ENCODE data around the gene CAPN5. TPM values are rescaled to one million over a fixed set of nuclear protein-coding genes. Genes with fewer than 3 reads are reported as not detected.

Gene CAPN5
- total RNA-seq, 1 donor from 2014 or later = 0.71 TPM

- intact Hi-C loops (cut with micrococcal nuclease) = no loop called here
- H3K9me3 Mint-ChIP-seq = peaks cover 5% of the 10 kb centered on the region
- no peak for TF ChIP-seq CTCF (IDR thresholded peaks at IDR 0.05)
- ChIA-PET CTCF (no interaction called here), POLR2A (no interaction called here)
- no peak for DNase-seq
- peaks cover 8% of the 10 kb centered on the region for H3K4me1 Mint-ChIP-seq
- no peaks in the 10 kb centered on the region for H3K36me3 Mint-ChIP-seq (ENCODE audit: low read depth)
- H3K27ac Mint-ChIP-seq = no peak overlapping the region
- ATAC-seq (ENCODE audit: low read depth) = no peak
- H3K27me3 Mint-ChIP-seq = peaks cover 19% of the 10 kb centered on the region
- H3K4me3 Mint-ChIP-seq = no peak overlapping the region
Observed at GRCh38 chr11:77138106-77138649, 71.4 kb downstream of the CAPN5 start.

DNA sequence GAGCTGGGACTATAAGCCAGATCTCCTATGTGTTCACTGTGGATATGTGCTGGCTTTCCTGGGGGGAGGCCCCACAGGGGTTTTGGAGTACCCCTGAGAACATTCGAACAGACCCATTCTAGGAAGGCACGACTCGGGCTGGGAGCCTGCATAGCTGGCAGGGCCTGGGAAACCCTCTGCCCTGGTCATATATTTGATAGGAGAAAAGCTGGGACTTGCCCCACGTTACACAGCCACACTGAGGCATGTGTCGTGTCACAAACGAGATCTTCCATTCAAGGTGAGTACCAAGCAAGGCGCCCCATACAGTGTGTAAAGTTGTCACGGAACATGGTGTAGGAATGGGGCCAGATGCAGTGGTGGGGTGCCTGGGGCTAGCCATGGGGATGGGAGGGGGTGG is 72.4 kb downstream of the CAPN5 start:
- peaks cover 19% of the 10 kb centered on the region for H3K27me3 Mint-ChIP-seq
- DNase-seq (no peak), ATAC-seq (ENCODE audit: low read depth) (no peak)
- intact Hi-C loops (cut with micrococcal nuclease) = no loop called here
- CTCF ChIA-PET = no interaction called here
- POLR2A ChIA-PET = no interaction called here
- H3K36me3 Mint-ChIP-seq (ENCODE audit: low read depth) = no peaks in the 10 kb centered on the region
- H3K9me3 Mint-ChIP-seq = no peaks in the 10 kb centered on the region
- H3K27ac Mint-ChIP-seq = no peak overlapping the region
- no peak for TF ChIP-seq CTCF (IDR thresholded peaks at IDR 0.05)
- no peak overlapping the region for H3K4me3 Mint-ChIP-seq
- H3K4me1 Mint-ChIP-seq = peaks cover 8% of the 10 kb centered on the region

DNA sequence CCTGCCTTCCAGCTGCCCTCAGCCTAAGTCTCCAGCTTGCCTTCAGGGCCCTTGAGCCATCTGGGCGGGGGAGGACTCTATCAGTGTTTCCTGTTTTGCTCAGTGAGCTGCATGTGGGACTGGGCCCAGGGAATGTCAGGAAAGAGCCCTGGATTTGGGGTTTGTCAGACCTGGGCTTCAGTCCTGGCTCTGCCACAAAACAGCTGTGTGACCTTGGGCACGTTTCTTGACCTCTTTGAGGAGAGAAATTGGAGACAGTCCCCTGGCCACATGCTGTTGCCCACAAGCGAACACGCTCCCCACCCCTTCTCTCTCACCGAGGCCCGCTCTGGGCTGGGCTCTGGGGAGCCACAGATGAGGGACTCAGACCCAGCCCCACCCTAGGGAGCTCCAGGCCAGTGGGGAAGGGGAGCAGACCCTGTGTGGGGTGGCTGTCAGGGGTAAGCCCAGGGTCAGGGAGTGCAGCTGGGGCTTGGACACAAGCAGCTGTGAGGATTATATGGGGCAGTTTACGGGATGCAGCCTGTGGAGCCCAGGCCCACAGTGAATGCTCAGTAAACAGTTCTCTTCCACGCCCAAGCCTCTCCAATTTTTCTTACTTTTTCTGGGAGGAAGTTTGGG is 73.6 kb downstream of the CAPN5 start:
- POLR2A ChIA-PET = no interaction called here
- no peaks in the 10 kb centered on the region for H3K36me3 Mint-ChIP-seq (ENCODE audit: low read depth)
- H3K27me3 Mint-ChIP-seq = peaks cover 19% of the 10 kb centered on the region
- no peak overlapping the region for H3K27ac Mint-ChIP-seq
- DNase-seq (no peak), ATAC-seq (ENCODE audit: low read depth) (no peak)
- intact Hi-C loops (cut with micrococcal nuclease) = no loop called here
- no peak overlapping the region for H3K4me3 Mint-ChIP-seq
- H3K4me1 Mint-ChIP-seq = peaks cover 8% of the 10 kb centered on the region
- TF ChIP-seq CTCF (IDR thresholded peaks at IDR 0.05) = no peak
- no peaks in the 10 kb centered on the region for H3K9me3 Mint-ChIP-seq
- CTCF ChIA-PET = interaction anchor here (1.2 kb wide), 1 partner anchor 49 kb away, joined by 3 read pairs; no protein-coding TSS in a partner anchor

DNA sequence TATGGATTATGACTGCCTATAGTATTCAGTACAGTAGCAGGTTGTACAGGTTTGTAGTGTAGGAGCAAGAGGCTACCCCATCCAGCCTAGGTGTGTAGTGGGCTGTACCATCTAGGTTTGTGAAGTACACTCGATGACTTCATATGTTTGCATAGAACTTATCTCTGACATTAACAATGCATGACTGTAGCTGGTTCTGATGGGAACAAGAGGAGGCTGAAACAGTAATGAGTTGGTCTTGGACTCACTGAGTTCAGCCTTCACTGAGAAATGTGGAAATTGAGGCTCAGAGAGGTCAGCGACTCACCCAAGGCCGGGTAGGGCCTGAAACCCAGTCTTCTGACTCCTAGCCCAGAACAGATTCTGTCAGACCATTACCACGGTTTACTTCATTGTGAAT is 74.3 kb downstream of the CAPN5 start:
- peaks cover 8% of the 10 kb centered on the region for H3K4me1 Mint-ChIP-seq
- intact Hi-C loops (cut with micrococcal nuclease) = no loop called here
- peaks cover 19% of the 10 kb centered on the region for H3K27me3 Mint-ChIP-seq
- H3K9me3 Mint-ChIP-seq = no peaks in the 10 kb centered on the region
- no peaks in the 10 kb centered on the region for H3K36me3 Mint-ChIP-seq (ENCODE audit: low read depth)
- CTCF ChIA-PET = interaction anchor here (1.2 kb wide), 1 partner anchor 50 kb away, joined by 3 read pairs; no protein-coding TSS in a partner anchor
- no peak overlapping the region for H3K27ac Mint-ChIP-seq
- DNase-seq (no peak), ATAC-seq (ENCODE audit: low read depth) (no peak)
- no peak for TF ChIP-seq CTCF (IDR thresholded peaks at IDR 0.05)
- H3K4me3 Mint-ChIP-seq = no peak overlapping the region
- POLR2A ChIA-PET = no interaction called here

DNA sequence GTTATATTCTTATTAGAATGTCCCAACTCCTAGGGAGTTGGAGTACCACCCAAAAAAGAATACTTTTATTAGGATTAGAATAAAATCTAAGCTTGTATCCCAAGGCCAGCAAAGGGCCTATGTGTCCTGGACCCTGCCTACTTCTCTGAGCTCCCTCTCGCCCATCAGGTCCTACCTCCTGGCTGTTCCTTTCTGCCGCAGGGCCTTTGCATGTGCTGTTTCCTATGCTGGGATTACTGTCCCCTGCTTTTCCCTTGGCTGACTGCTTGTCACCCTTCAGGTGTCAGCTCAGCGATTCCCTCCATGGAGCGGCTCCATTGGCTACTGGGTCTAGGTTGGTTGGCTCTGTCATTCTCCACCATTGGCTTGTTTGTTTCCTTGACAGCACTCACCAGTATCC is 74.7 kb downstream of the CAPN5 start:
- peaks cover 8% of the 10 kb centered on the region for H3K4me1 Mint-ChIP-seq
- H3K27ac Mint-ChIP-seq = no peak overlapping the region
- no peak overlapping the region for H3K4me3 Mint-ChIP-seq
- no peaks in the 10 kb centered on the region for H3K36me3 Mint-ChIP-seq (ENCODE audit: low read depth)
- H3K27me3 Mint-ChIP-seq = peaks cover 17% of the 10 kb centered on the region
- ATAC-seq (ENCODE audit: low read depth) = no peak
- DNase-seq = no peak
- H3K9me3 Mint-ChIP-seq = no peaks in the 10 kb centered on the region
- intact Hi-C loops (cut with micrococcal nuclease) = no loop called here
- ChIA-PET CTCF (no interaction called here), POLR2A (no interaction called here)
- TF ChIP-seq CTCF (IDR thresholded peaks at IDR 0.05) = no peak
